HG02623 (cell line): ENCODE data around the gene SPTB.

Experiments used
- ATAC-seq: cut with Tn5 transposase; IDR thresholded peaks from one replicate; pipeline ENCODE4 v1.9.1; 2021; ENCODE audit warnings: moderate library complexity; ENCODE audit not compliant: unreplicated experiment

Gene SPTB

DNA sequence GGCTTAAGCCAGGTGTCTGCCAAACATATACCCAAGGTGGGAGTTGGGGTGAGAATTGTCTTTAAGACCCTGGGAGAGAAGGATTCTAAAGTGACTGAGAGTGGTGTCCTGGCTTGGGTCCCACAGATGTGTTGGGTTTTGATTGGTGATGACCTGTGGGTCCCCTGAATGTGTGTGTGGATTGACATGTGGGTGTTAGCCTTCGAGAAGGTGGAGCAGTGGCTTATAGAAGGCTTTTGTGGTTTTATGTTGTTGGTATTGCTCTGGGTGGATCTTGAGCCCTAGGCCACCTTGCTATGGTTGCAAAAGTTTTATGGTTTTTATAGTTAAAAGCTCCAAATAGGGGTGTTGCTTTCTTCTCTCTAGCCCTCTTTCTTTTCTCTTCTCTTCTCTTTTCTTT is 145.8 kb downstream of the SPTB start:
- ATAC-seq = no peak

- no peak for ATAC-seq
Observed at GRCh38 chr14:64733321-64733720, 146.4 kb downstream of the SPTB start.

- no peak for ATAC-seq
Observed at GRCh38 chr14:64732536-64733120, 147.1 kb downstream of the SPTB start.

DNA sequence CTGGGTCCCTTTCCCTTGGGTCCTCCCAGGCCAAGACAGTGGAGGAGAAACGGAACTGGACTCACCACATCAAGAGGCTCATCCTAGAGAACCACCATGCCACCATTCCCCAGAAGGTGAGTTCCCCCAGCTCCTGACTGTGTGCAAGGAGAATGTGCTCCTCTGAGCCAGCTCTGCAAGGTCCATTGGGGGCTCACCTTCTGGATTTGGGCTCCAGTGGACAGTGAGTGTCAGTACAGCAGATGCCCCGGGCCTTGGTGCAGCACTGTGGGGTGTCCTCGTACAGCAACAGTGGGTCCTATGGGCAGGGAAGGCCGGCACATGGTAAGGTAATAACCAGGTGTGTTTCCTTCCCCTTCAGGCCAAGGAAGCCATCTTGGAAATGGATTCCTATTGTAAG is 147.6 kb downstream of the SPTB start:
- no peak for ATAC-seq

GRCh38 chr14:64731141-64731581 is 148.5 kb downstream of the SPTB start:
- no peak for ATAC-seq

DNA sequence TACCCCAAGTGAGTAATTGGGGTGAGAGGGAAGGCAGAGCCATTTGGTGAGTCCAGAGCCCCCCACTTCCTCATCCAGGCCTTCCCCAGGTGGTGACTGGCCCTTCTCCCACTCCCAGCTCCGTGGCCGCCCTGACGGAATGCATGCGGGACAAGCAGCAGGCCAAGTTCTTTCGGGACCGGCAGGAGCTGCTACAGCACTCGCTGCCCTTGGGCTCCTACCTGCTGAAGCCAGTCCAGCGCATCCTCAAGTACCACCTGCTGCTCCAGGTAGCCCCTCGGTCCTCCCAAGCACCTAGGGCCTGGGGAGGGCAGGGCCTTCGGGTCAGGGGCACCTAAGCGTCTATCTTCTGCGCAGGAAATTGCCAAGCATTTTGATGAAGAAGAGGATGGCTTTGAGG is 149.0 kb downstream of the SPTB start:
- ATAC-seq = no peak

DNA sequence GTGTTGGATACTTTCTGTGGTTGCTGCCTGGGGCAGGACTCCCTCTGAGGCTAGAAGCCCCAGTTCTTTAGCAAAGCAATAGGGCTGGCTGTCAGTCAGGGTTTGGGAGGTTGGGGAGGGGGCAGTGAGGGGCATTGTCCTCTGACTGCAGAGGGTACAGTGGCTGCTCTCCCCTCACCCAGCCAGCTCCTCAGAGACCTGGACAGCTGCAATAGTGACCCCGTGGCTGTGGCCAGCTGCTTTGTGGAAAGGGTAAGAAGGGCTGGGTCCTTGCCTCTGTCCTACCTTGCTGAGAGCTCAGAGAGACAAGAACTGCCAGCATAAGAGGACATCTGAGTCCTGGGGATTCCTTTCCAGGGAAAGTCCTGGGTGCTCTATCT is 149.7 kb downstream of the SPTB start:
- ATAC-seq = no peak

DNA sequence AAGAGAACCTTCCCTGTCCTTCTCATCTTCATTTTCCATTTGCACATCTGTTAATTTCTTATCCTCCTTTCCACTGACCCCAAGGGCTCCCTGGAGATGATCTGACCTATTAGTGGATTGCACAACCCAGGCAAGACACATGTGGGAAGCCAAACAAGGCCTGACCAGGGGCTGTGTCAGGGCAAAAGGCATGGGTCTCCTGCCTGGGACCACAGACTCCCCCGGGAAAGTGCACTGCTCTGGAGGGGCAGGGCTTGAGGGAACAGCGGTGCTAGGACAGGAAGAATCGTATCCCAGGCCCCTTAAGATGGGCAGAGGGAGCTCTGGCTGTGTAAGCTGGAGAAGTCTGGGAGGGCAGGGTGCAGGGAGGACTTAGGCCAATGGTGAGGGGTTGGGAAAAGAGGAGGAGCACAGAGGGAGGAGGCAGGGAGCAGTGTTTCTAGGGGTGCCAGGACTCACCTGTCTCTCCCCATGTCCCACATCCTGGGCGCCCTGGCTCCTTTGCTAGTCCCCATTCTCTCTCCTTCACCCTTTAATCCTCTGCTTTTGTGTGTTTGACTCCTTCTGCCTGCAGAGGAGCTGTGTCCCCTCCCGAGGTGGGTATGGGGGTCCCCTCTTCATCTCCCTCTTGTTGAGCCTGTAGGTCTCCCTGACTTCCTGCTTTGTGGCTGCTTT is 150.2 kb downstream of the SPTB start:
- no peak for ATAC-seq

DNA sequence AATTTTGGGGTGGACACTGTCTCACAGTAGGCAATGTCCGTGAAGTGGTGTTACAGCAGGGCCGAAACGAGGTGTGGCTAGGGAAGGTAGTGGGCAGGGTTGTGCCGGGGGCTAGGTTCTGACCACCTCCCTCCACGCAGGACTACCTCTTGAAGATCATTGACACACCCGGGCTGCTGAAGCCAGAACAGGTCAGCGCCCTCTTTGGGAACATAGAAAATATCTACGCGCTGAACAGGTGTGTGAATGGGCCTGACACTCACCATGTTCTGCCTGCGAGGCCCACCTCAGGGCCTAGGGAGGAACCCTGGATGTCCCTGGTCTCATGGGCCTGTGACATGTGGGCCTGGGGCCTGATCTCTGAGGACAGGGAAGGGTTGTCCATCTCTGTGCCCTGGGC is 150.9 kb downstream of the SPTB start:
- ATAC-seq = no peak

DNA sequence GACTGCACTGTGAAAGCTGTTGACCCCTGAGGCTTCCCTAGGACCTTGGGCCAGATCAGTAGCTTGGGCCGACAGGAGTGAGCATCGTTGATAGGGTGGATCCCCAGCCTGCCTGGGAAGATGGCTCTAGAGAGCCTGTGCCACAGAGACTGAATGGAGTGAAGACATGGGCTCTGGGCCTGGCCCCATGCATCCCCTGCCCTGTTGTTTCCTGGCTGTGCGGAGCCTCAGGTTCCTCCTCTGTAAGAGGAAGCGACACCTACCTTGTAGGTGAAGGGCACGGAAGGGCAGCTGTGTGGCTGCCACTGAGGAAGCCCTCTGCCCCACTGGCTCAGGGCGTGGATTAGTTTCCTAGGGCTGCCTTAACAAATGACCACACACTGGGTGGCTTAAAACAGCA is 151.6 kb downstream of the SPTB start:
- no peak for ATAC-seq

GRCh38 chr14:64727551-64728071 is 152.1 kb downstream of the SPTB start:
- ATAC-seq = no peak

GRCh38 chr14:64726585-64726890 is 153.2 kb downstream of the SPTB start:
- ATAC-seq = no peak

DNA sequence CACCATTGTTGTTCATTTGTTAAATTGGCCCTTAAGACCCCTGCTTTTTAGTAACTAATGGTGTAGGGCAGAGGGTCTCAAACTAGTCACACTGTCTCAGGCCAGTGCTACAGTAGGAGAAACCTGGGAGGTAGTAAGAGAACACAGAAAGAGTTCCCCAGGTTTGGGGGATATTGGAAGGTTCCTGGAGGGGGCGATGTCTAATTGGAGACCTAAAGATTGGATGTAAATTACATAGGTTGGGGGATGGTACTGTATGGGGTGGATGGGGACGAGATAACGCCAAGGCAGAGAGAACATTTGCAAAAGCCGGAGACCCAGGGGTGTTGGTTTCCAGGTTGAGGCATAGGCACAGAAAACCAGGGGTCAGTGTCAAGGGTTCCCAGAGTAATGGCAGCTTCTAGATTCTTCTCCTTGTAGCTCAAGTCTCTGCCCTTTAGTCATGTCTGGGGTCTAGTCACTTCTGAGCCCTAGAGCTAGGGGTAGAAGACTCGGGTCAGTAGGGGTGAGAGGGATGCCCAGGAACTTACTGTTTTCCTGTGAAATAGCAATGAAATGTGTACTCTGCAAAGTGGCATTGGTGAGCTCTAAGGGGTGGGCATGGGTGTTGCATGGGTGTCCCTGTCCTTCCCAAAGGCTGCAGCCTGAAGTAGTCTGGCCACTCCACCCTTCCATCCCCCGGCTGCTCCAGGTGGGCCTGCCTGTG is 153.7 kb downstream of the SPTB start:
- no peak for ATAC-seq

GRCh38 chr14:64725261-64725815 is 154.4 kb downstream of the SPTB start:
- no peak for ATAC-seq

DNA sequence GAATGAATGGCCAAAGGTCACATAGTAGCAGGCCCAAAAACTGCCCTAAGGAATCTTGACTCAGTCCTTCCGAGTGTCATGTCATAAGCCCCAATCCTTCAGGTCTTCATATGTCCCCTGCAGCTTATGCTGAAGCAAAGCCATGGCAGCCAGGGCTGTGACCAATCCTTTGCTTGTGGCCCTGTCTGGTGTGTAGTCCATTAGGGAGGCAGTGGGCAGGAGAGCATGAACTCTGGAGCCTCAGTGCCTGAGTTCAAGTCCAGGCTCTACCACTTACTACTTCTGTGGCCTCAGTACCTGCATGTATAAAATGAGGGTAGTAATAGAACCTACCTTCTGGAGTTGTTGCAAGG is 155.2 kb downstream of the SPTB start:
- no peak for ATAC-seq

GRCh38 chr14:64723691-64724577 is 155.8 kb downstream of the SPTB start:
- ATAC-seq = no peak

- ATAC-seq = no peak
Observed at GRCh38 chr14:64722842-64723447, 156.8 kb downstream of the SPTB start.

DNA sequence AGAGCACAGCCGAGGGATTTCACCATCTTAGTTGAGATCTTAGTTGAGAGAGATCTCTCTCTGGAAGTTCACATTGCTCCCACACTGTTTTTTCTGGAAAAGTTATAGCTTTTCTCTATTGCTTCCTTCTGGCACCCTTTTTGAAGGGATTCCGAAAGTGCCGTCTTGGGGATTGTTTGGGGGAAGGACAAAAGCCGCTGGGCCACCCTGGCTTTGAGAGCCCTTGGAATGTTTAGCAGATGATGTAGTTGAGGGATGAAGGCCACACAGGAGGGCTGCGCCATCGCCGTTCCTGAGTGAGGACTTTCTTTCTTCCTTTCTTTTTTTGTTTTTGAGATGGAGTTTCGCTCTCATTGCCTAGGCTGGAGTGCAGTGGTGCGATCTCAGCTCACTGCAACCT is 157.8 kb downstream of the SPTB start:
- no peak for ATAC-seq

DNA sequence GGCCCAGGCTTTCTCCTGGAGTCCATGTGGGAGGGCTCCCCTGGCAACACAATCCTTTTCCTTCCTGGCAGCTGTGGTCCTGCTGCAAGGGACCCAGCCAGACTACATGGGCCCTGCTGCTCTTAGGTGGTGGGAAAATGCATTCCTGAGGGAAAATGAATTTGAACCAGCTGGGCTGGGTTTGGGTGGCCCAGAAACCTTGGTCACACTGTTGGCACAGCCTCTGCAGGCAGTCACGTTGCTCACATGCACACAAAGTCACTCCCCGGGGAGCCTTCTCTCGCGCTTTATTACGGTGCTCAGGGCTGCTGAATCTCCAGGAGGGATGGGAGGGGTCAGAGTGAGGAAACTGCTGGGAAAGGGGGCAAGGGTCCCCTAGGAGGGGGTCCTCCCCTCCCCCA is 158.3 kb downstream of the SPTB start:
- ATAC-seq = no peak

DNA sequence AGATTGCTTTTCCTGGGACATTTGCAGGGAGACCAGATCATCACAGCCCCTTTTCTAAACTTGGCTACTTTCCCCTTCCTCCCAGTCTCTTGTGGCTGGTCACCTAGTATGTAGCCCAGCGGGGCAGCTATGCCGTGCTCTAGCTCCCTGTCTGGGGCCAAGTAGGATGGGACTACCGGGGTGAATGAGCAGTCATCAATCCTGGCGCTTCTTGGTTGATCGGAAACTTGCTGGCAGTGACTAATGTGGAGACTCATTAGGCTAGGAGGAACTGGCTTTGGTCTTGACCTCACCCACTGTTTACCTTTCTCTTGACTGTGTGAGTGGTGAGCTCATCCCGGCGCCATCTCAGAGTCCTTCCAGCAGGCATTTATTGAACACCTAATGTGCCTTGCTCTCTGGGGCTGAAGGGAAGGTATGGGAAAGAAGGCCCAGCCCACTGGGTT is 159.6 kb downstream of the SPTB start:
- no peak for ATAC-seq

DNA sequence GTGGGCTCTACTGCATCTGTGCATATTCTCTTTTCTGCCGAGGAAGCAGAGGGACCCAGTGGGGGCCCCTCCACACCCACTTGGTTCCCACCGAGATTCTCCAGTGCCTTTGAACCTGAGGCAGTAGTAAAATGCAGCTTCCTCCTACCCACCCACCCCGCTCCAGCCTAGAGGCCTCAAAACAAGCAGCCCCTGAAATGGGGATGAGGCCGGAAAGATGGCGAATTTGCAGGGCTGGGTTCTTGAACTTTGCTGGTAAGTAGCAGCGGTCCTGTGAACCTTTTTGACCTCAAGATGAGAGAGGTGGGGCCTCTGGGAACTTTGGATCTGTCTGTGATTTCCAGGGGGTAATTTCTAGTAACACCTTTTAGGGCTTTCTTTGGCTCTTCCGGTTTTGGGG is 160.1 kb downstream of the SPTB start:
- ATAC-seq = no peak
